Breast epithelium (tissue), 3 donors: ENCODE measurements around the gene HIC1.

Source experiments
- POLR2A ChIP-seq: fragments of 450-650 bp; IDR thresholded peaks from one replicate; pipeline ENCODE4 v1.6.1; 2016; ENCODE audit warnings: antibody characterized with exemption, mild to moderate bottlenecking, moderate library complexity
- POLR2AphosphoS5 ChIP-seq, 3 donors: sonication (generic); formaldehyde crosslinking; IDR thresholded peaks; one replicate each; pipeline ENCODE4 v1.6.1; 2017; ENCODE audit warnings: antibody characterized with exemption in 3 of 3
- TF ChIP-seq, protein P1 (sequence below), 3 donors: fragments of 450-650 bp; IDR thresholded peaks; one replicate each; pipeline ENCODE4 v1.5.1; 2016 to 2017; ENCODE audit warnings: antibody characterized with exemption in 3 of 3, mild to moderate bottlenecking in 3 of 3, moderate library complexity in 3 of 3

GRCh38 chr17:2047590-2047989, 7.3 kb upstream of the HIC1 start:
- TF ChIP-seq, protein P1, sequence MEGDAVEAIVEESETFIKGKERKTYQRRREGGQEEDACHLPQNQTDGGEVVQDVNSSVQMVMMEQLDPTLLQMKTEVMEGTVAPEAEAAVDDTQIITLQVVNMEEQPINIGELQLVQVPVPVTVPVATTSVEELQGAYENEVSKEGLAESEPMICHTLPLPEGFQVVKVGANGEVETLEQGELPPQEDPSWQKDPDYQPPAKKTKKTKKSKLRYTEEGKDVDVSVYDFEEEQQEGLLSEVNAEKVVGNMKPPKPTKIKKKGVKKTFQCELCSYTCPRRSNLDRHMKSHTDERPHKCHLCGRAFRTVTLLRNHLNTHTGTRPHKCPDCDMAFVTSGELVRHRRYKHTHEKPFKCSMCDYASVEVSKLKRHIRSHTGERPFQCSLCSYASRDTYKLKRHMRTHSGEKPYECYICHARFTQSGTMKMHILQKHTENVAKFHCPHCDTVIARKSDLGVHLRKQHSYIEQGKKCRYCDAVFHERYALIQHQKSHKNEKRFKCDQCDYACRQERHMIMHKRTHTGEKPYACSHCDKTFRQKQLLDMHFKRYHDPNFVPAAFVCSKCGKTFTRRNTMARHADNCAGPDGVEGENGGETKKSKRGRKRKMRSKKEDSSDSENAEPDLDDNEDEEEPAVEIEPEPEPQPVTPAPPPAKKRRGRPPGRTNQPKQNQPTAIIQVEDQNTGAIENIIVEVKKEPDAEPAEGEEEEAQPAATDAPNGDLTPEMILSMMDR (IDR thresholded peaks at IDR 0.05), result no peak
- TF ChIP-seq POLR2A (no peak), POLR2AphosphoS5 (IDR thresholded peaks at IDR 0.05) (no peak)
